Measurements from ENCODE around the gene SLC66A3.

GRCh38 chr2:11147263-11147662, 8.0 kb upstream of the SLC66A3 start:
- TF ChIP-seq SP1 (IDR thresholded peaks at IDR 0.05), result no peak
- TF ChIP-seq ZNF384 (IDR thresholded peaks at IDR 0.05), result no peak
- TF ChIP-seq FOXM1 (IDR thresholded peaks at IDR 0.05; ENCODE audit: borderline replicate concordance), result no peak
- TF ChIP-seq ARNT (IDR thresholded peaks at IDR 0.05), result no peak
- no peak for TF ChIP-seq TARDBP (IDR thresholded peaks at IDR 0.05)
- no peak for TF ChIP-seq NFRKB (IDR thresholded peaks at IDR 0.05)
- no peak for TF ChIP-seq PKNOX1 (IDR thresholded peaks at IDR 0.05)
- TF ChIP-seq ELF4 (IDR thresholded peaks at IDR 0.05), result no peak
- TF ChIP-seq L3MBTL2 (conservative IDR thresholded peaks at IDR 0.05), result no peak
- no peak for TF ChIP-seq FOXA1 (IDR thresholded peaks at IDR 0.05)
- no peak for TF ChIP-seq BHLHE40 (IDR thresholded peaks at IDR 0.05; ENCODE audit: borderline replicate concordance)
- TF ChIP-seq SUZ12 (IDR thresholded peaks at IDR 0.05), result no peak
- no peak for TF ChIP-seq HDGF (IDR thresholded peaks at IDR 0.05; ENCODE audit: borderline replicate concordance)
- TF ChIP-seq LEF1 (IDR thresholded peaks at IDR 0.05; ENCODE audit: borderline replicate concordance), result no peak
